HFFc6 (cell line): Measurements from ENCODE around the gene SNCB. TPM values are rescaled to one million over a fixed set of nuclear protein-coding genes. Genes with fewer than 3 reads are reported as not detected.

ENCODE experiments used
- DNase-seq: peaks from one replicate; pipeline ENCODE4 v3.0.0-alpha.2; 2018
- H3K27ac Mint-ChIP-seq: 2 replicates; pipeline ENCODE4 v1.8.0; 2020; ENCODE audit warnings: mild to moderate bottlenecking, mixed read lengths
- H3K27me3 Mint-ChIP-seq: 2 replicates; pipeline ENCODE4 v1.8.0; 2021; ENCODE audit warnings: mild to moderate bottlenecking, moderate library complexity, mixed read lengths; ENCODE audit not compliant: insufficient read depth
- H3K36me3 Mint-ChIP-seq: 2 replicates; pipeline ENCODE4 v1.8.0; 2021; ENCODE audit warnings: low read depth, mixed read lengths
- H3K4me1 Mint-ChIP-seq: 2 replicates; pipeline ENCODE4 v1.8.0; 2020; ENCODE audit warnings: low read depth, mixed read lengths
- H3K4me3 Mint-ChIP-seq: 2 replicates; pipeline ENCODE4 v1.8.0; 2020; ENCODE audit warnings: mild to moderate bottlenecking, moderate library complexity, mixed read lengths
- H3K9me3 Mint-ChIP-seq: 2 replicates; pipeline ENCODE4 v1.8.0; 2020; ENCODE audit warnings: mild to moderate bottlenecking, mixed read lengths
- CTCF ChIP-seq: fragments of 200-600 bp; sonication (generic); IDR thresholded peaks from 2 replicates; pipeline ENCODE4 v1.5.0; 2021; ENCODE audit warnings: antibody characterized with exemption, mild to moderate bottlenecking
- total RNA-seq, 6 experiments: library from RNA; stranded (reverse); fragmentation: NEBNext Ultra II Directional; extraction: Animal tissue kit (Norgen Biotek cat#: 25700); gene quantifications; 2 replicates in 1 of 6; 3 replicates in 5 of 6; pipeline ENCODE4 v1.2.3, GENCODE V29; 2021

Gene SNCB
- total RNA-seq, 6 experiments from 2014 or later: not detected

- Mint-ChIP-seq H3K27ac (no peak overlapping the region), H3K36me3 (no peaks in the 10 kb centered on the region), H3K9me3 (no peaks in the 10 kb centered on the region), H3K4me3 (no peak overlapping the region), H3K27me3 (peaks cover 55% of the 10 kb centered on the region), H3K4me1 (peaks cover 18% of the 10 kb centered on the region)
- TF ChIP-seq CTCF: no peak
- no peak for DNase-seq
Measured at GRCh38 chr5:176624142-176624541, 6.2 kb downstream of the SNCB start.

- H3K4me3 Mint-ChIP-seq: no peak overlapping the region
- no peak for TF ChIP-seq CTCF
- H3K4me1 Mint-ChIP-seq: peaks cover 13% of the 10 kb centered on the region
- DNase-seq: no peak
- no peak overlapping the region for H3K27ac Mint-ChIP-seq
- no peaks in the 10 kb centered on the region for H3K9me3 Mint-ChIP-seq
- H3K27me3 Mint-ChIP-seq: peaks cover 56% of the 10 kb centered on the region
- H3K36me3 Mint-ChIP-seq: no peaks in the 10 kb centered on the region
Measured at GRCh38 chr5:176621661-176622079, 8.7 kb downstream of the SNCB start.

GRCh38 chr5:176620333-176620981 is 9.9 kb downstream of the SNCB start:
- peaks cover 62% of the 10 kb centered on the region for H3K27me3 Mint-ChIP-seq
- H3K4me1 Mint-ChIP-seq: peaks cover 20% of the 10 kb centered on the region
- H3K27ac Mint-ChIP-seq: no peak overlapping the region
- no peaks in the 10 kb centered on the region for H3K9me3 Mint-ChIP-seq
- no peaks in the 10 kb centered on the region for H3K36me3 Mint-ChIP-seq
- no peak for TF ChIP-seq CTCF
- DNase-seq: no peak
- H3K4me3 Mint-ChIP-seq: peak overlapping the region; percentile 67

GRCh38 chr5:176619569-176620332 is 10.6 kb downstream of the SNCB start:
- TF ChIP-seq CTCF: no peak
- H3K4me1 Mint-ChIP-seq: peaks cover 27% of the 10 kb centered on the region
- peak overlapping the region; percentile 67; the same call in 1 of the 2 replicates for H3K4me3 Mint-ChIP-seq

GRCh38 chr5:176619203-176619568 is 11.1 kb downstream of the SNCB start:
- H3K9me3 Mint-ChIP-seq: no peaks in the 10 kb centered on the region
- TF ChIP-seq CTCF: peak; percentile 32; the same call in 1 of the 2 replicates
- H3K36me3 Mint-ChIP-seq: no peaks in the 10 kb centered on the region
- no peak for DNase-seq
- H3K27me3 Mint-ChIP-seq: peaks cover 57% of the 10 kb centered on the region
- H3K27ac Mint-ChIP-seq: no peak overlapping the region
- no peak overlapping the region for H3K4me3 Mint-ChIP-seq
- H3K4me1 Mint-ChIP-seq: peaks cover 32% of the 10 kb centered on the region

More at GRCh38 chr5:176619569-176620332, 10.6 kb downstream of the SNCB start:
- H3K36me3 Mint-ChIP-seq: no peaks in the 10 kb centered on the region
- no peak for DNase-seq
- no peaks in the 10 kb centered on the region for H3K9me3 Mint-ChIP-seq
- H3K27ac Mint-ChIP-seq: no peak overlapping the region
- H3K27me3 Mint-ChIP-seq: peaks cover 62% of the 10 kb centered on the region
